ENCODE data around the gene CCNG2.

DNA sequence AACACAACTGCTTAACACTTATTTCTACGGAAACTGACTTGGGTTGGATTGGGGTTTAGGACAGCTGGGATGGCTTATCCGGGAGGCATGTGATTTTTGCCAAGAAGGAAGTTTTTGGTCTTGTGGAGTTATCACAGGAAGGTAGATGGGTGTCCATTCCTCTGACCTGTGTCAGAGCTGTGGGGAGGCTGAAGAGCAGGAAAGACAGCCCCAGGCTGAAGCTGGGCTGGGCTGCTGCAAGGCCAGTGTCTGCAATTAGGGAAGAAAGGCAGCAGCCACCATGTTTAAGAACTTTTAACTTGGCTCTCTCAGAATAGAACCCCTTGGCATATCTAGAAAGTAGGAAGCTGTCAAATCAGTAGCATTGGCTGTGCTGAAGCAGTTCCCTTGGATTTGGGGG, 42.3 kb downstream of the CCNG2 start:
- TF ChIP-seq POLR2A (IDR thresholded peaks at IDR 0.05; ENCODE audit: low read depth, low read length) (no peak), RAD21 (IDR thresholded peaks at IDR 0.05; ENCODE audit: low read length) (no peak), BHLHE40 (IDR thresholded peaks at IDR 0.05; ENCODE audit: low read depth, low read length) (no peak), MXI1 (IDR thresholded peaks at IDR 0.05; ENCODE audit: borderline replicate concordance, low read depth, low read length) (no peak), RCOR1 (IDR thresholded peaks at IDR 0.05; ENCODE audit: insufficient replicate concordance, low read length) (no peak), SMC3 (IDR thresholded peaks at IDR 0.05; ENCODE audit: low read depth, low read length) (no peak), RFX5 (IDR thresholded peaks at IDR 0.05; ENCODE audit: low read depth, low read length) (no peak), CEBPB (IDR thresholded peaks at IDR 0.05; ENCODE audit: low read depth, low read length) (no peak), FOS (IDR thresholded peaks at IDR 0.05; ENCODE audit: low read depth, low read length) (no peak)
- TF ChIP-seq, protein P1, sequence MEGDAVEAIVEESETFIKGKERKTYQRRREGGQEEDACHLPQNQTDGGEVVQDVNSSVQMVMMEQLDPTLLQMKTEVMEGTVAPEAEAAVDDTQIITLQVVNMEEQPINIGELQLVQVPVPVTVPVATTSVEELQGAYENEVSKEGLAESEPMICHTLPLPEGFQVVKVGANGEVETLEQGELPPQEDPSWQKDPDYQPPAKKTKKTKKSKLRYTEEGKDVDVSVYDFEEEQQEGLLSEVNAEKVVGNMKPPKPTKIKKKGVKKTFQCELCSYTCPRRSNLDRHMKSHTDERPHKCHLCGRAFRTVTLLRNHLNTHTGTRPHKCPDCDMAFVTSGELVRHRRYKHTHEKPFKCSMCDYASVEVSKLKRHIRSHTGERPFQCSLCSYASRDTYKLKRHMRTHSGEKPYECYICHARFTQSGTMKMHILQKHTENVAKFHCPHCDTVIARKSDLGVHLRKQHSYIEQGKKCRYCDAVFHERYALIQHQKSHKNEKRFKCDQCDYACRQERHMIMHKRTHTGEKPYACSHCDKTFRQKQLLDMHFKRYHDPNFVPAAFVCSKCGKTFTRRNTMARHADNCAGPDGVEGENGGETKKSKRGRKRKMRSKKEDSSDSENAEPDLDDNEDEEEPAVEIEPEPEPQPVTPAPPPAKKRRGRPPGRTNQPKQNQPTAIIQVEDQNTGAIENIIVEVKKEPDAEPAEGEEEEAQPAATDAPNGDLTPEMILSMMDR (conservative IDR thresholded peaks at IDR 0.05; ENCODE audit: low read depth, low read length): no peak
- TF ChIP-seq, protein P2, sequence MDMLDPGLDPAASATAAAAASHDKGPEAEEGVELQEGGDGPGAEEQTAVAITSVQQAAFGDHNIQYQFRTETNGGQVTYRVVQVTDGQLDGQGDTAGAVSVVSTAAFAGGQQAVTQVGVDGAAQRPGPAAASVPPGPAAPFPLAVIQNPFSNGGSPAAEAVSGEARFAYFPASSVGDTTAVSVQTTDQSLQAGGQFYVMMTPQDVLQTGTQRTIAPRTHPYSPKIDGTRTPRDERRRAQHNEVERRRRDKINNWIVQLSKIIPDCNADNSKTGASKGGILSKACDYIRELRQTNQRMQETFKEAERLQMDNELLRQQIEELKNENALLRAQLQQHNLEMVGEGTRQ (IDR thresholded peaks at IDR 0.05; ENCODE audit: low read depth, low read length): no peak
- TF ChIP-seq, protein P3, sequence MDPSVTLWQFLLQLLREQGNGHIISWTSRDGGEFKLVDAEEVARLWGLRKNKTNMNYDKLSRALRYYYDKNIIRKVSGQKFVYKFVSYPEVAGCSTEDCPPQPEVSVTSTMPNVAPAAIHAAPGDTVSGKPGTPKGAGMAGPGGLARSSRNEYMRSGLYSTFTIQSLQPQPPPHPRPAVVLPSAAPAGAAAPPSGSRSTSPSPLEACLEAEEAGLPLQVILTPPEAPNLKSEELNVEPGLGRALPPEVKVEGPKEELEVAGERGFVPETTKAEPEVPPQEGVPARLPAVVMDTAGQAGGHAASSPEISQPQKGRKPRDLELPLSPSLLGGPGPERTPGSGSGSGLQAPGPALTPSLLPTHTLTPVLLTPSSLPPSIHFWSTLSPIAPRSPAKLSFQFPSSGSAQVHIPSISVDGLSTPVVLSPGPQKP (IDR thresholded peaks at IDR 0.05; ENCODE audit: borderline replicate concordance, low read depth, low read length): no peak

All from IMR-90 (cell line).